GM12878 (cell line): Measurements from ENCODE around the gene NNMT.

Experiments used
- PRDM15 ChIP-seq: fragments of 450-650 bp; formaldehyde crosslinking; IDR thresholded peaks from 2 replicates; pipeline ENCODE4 v1.4.0; 2020; ENCODE audit warnings: mild to moderate bottlenecking, moderate library complexity
- TCF12 ChIP-seq: IDR thresholded peaks from 2 replicates; pipeline ENCODE4 v1.6.1; 2011; ENCODE audit warnings: low read depth, mild to moderate bottlenecking, low read length

DNA sequence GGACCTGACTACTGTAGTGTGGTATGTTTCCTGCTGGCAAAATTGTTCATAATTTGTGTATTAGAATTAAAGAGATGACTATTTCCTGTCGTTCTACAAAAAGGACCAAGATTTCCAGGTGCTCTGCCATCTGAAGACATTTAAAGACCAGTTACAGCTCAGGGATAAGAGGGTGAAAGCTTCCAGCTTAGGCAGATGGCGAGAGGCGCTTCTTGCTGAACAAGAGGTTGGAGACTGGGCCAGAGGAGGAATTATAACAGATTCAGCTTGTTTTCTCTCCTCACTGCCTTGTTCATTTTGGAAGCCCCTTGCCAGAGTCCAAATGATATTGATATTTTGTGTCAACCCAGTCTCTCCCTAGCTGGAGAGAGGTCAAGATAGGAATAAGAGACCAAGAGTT, 23.1 kb upstream of the NNMT start:
- TF ChIP-seq PRDM15 (CRISPR knock-in tag) (no peak), TCF12 (no peak)
